GM12874 (cell line): Measurements from ENCODE around the gene GRK6.

Experiments
- TF ChIP-seq, protein P1 (sequence below): IDR thresholded peaks from 2 replicates; pipeline ENCODE4 v1.5.1; 2011; ENCODE audit warnings: low read depth, mild to moderate bottlenecking, control low read depth, low read length, moderate library complexity; ENCODE audit not compliant: insufficient read depth

Gene GRK6

DNA sequence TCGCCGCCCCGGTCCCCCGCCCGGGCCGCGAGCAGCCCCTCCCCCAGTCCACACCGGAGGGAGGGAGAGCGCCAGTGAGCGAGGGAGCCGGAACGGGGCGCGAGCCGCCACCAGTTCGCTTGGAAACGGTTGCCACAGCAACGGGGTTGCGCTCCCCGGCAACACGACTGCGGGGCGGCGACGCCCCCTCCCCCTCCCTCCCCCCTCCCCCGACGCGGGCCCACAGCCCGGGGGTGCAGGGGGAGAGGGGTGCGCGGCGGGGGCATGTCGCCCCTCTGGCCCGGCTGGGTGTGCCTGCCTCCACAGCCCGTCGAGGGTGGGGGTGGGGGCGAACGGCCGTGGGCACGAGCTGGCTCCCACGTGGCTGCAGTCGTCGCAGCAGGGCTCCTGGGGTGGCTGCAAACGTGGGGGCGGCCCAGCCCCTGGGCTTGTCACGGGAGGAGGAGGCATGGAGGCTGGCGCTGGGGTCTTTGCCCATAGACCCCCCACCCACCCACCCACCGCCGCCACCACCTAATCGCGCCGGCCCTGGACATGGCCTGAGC lies 20.7 kb downstream of the GRK6 start:
- TF ChIP-seq, protein P1, sequence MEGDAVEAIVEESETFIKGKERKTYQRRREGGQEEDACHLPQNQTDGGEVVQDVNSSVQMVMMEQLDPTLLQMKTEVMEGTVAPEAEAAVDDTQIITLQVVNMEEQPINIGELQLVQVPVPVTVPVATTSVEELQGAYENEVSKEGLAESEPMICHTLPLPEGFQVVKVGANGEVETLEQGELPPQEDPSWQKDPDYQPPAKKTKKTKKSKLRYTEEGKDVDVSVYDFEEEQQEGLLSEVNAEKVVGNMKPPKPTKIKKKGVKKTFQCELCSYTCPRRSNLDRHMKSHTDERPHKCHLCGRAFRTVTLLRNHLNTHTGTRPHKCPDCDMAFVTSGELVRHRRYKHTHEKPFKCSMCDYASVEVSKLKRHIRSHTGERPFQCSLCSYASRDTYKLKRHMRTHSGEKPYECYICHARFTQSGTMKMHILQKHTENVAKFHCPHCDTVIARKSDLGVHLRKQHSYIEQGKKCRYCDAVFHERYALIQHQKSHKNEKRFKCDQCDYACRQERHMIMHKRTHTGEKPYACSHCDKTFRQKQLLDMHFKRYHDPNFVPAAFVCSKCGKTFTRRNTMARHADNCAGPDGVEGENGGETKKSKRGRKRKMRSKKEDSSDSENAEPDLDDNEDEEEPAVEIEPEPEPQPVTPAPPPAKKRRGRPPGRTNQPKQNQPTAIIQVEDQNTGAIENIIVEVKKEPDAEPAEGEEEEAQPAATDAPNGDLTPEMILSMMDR, result no peak

- TF ChIP-seq, protein P1, result no peak
Observed at GRCh38 chr5:177447611-177448243, 21.3 kb downstream of the GRK6 start.

GRCh38 chr5:177448244-177448950 lies 21.9 kb downstream of the GRK6 start:
- TF ChIP-seq, protein P1, result no peak

DNA sequence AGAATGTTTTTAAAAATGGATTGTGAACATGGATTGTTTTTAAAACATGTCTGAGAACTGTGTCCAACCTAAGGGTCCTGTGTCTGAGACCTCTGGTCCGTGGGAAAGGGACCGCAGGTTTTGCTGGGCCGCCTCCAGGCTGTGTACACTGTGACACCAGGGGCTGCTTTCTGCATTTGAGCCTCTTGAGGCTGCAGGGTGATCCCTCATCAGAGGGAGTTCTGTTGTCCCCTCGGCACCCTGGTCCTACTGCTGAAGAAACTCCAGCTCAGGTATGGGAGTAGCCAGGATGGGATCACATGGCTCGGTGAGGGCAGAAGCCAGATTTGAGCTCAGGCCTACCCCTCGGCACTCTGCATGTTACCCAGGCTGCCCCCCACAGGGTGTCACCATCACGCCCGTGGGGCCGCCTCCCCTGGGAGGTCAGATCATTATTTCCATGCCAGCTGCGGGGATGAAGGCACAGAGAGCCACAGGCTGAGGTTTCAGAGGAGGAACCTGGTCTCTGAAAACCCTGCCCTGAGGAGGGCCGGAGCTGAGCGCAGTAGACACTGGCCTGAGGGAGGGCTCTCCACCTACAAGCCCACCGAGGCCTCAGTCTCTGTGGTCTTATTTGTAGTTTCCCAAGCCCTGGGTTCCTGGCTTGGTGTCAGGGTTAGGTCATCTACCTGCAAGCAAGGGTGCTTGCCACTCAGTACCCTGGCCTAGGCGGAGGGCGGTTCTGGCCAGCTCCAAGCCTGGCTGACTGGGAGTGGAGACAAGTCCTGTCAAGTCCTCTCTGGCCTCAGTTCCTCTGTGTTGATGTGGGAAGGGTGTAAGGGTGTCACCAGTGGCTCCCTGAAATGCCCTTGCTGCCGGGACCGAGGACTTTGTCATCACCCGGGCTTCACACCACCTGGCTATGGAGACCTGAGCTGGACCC lies 22.9 kb downstream of the GRK6 start:
- TF ChIP-seq, protein P1, result no peak

- TF ChIP-seq, protein P1, result no peak
Observed at GRCh38 chr5:177450667-177451424, 24.4 kb downstream of the GRK6 start.

- TF ChIP-seq, protein P1, result no peak
Observed at GRCh38 chr5:177452688-177453638, 26.5 kb downstream of the GRK6 start.
